Inferior parietal cortex (tissue), 1 donor: ENCODE measurements around the gene ZNF382.

ENCODE experiments used
- DNase-seq: peaks from one replicate; pipeline ENCODE4 v3.0.0-alpha.2; 2016; ENCODE audit errors: extremely low spot score

Gene ZNF382

GRCh38 chr19:36679455-36679854 is 74.3 kb downstream of the ZNF382 start:
- DNase-seq = no peak
